ENCODE data around the gene GDF15. TPM values are rescaled to one million over a fixed set of nuclear protein-coding genes. Genes with fewer than 3 reads are reported as not detected.
A peak's percentile ranks its signal among the peaks of the same experiment; 100 is the strongest.

Gene GDF15
- total RNA-seq, 3 donors from 2014 or later, result 2.7 to 60.3 (median 9.2) TPM

- DNase-seq (ENCODE audit: low spot score in 2 of 2), result no peak
- intact Hi-C loops (cut with DNase I; ENCODE audit: low total_unique reads), result no loop called here
- Histone ChIP-seq H3K27ac (peak overlapping the region; percentile 72 to 86), H3K4me1 (peaks cover 0 to 24% of the 10 kb centered on the region in 2 donors), H3K9me3 (no peaks in the 10 kb centered on the region), H3K36me3 (no peaks in the 10 kb centered on the region), H3K4me3 (peak overlapping the region; percentile 30 to 72 (median 58)), H3K27me3 (no peaks in the 10 kb centered on the region)
- TF ChIP-seq POLR2A (IDR thresholded peaks at IDR 0.05) (no peak), CTCF (IDR thresholded peaks at IDR 0.05) (no peak), POLR2AphosphoS5 (IDR thresholded peaks at IDR 0.05) (no peak)
Observed at GRCh38 chr19:18433015-18433691, 47.2 kb downstream of the GDF15 start.

- no peak for DNase-seq (ENCODE audit: low spot score in 2 of 2)
- no peak for TF ChIP-seq POLR2A (IDR thresholded peaks at IDR 0.05)
- TF ChIP-seq CTCF (IDR thresholded peaks at IDR 0.05), result no peak
- no peak for TF ChIP-seq POLR2AphosphoS5 (IDR thresholded peaks at IDR 0.05)
- Histone ChIP-seq H3K27me3 (no peaks in the 10 kb centered on the region), H3K36me3 (no peaks in the 10 kb centered on the region), H3K4me1 (peaks cover 0 to 31% of the 10 kb centered on the region in 2 donors), H3K9me3 (no peaks in the 10 kb centered on the region), H3K27ac (peak overlapping the region; percentile 72 to 86), H3K4me3 (peak overlapping the region; percentile 30 to 72 (median 58))
- intact Hi-C loops (cut with DNase I; ENCODE audit: low total_unique reads), result no loop called here
Observed at GRCh38 chr19:18433735-18434398, 47.9 kb downstream of the GDF15 start.

DNA sequence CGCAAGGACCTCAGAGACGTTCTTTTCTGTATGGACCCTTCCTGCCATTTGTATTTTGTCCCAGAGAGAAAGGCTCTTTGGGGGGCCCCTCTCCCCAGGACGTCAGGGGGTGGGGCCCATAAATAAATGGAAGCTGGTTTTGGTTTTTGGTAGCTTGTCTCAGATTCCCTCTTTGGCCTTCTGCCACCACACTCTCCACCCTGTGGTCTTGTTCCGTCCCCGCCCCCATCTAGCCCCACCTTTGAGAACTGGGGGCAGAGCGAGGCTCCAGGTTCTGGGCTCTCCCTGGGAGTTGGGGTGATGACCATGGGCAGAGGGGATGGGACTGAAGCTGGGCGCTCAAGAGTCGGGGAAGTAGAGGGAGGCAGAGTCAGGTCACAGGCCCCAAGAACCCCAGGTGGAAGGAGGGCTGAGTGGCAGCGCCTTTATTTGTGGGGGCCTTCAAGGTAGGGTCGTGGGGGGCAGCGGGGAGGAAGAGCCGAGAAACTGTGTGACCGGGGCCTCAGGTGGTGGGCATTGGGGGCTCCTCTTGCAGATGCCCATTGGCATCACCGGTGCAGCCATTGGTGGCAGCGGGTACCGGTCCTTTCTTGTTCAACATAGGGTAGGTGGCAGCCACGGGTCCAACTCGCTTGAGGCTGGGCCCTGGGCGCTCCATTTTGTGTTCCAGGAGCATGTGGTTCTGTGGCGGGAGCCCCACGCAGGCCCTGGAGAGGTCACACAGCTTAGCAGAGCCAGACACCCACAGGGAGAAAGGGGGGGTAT, 48.6 kb downstream of the GDF15 start:
- Histone ChIP-seq H3K27me3 (no peaks in the 10 kb centered on the region), H3K4me3 (peak overlapping the region in 2 of 3 donors; percentile 58 to 72), H3K4me1 (peaks cover 0 to 30% of the 10 kb centered on the region in 2 donors), H3K27ac (peak overlapping the region; percentile 72 to 86), H3K36me3 (no peaks in the 10 kb centered on the region), H3K9me3 (no peaks in the 10 kb centered on the region)
- TF ChIP-seq CTCF (IDR thresholded peaks at IDR 0.05) (no peak), POLR2A (IDR thresholded peaks at IDR 0.05) (no peak), POLR2AphosphoS5 (IDR thresholded peaks at IDR 0.05) (no peak)
- intact Hi-C loops (cut with DNase I; ENCODE audit: low total_unique reads), result no loop called here
- DNase-seq (ENCODE audit: low spot score in 2 of 2), result no peak

- no peaks in the 10 kb centered on the region for H3K27me3 ChIP-seq
- H3K27ac ChIP-seq, result peak overlapping the region in 1 of 2 donors; percentile 72
- no peak overlapping the region for H3K4me3 ChIP-seq
- TF ChIP-seq POLR2A (IDR thresholded peaks at IDR 0.05) (no peak), CTCF (IDR thresholded peaks at IDR 0.05) (no peak), POLR2AphosphoS5 (IDR thresholded peaks at IDR 0.05) (no peak)
- H3K4me1 ChIP-seq, result peaks cover 0 to 27% of the 10 kb centered on the region in 2 donors
- intact Hi-C loops (cut with DNase I; ENCODE audit: low total_unique reads), result no loop called here
- no peaks in the 10 kb centered on the region for H3K9me3 ChIP-seq
- H3K36me3 ChIP-seq, result no peaks in the 10 kb centered on the region
- no peak for DNase-seq (ENCODE audit: low spot score in 2 of 2)
Observed at GRCh38 chr19:18435178-18435841, 49.4 kb downstream of the GDF15 start.
